SU-DHL-6 (cell line): ENCODE results near the gene HIVEP1.

Source experiments
- CTCF ChIP-seq: fragments of 200-600 bp; sonication (generic); IDR thresholded peaks from one replicate; pipeline ENCODE4 v1.5.1; 2017; ENCODE audit warnings: antibody characterized with exemption, mild to moderate bottlenecking, low read length, moderate library complexity; ENCODE audit not compliant: insufficient read depth, poor library complexity, severe bottlenecking
- EZH2phosphoT487 ChIP-seq: fragments of 200-600 bp; sonication (generic), shearing (Covaris generic); conservative IDR thresholded peaks from 2 replicates; pipeline ENCODE4 v1.6.1; 2018; ENCODE audit warnings: mild to moderate bottlenecking, antibody characterized with exemption, low read length, moderate library complexity, mixed read lengths

DNA sequence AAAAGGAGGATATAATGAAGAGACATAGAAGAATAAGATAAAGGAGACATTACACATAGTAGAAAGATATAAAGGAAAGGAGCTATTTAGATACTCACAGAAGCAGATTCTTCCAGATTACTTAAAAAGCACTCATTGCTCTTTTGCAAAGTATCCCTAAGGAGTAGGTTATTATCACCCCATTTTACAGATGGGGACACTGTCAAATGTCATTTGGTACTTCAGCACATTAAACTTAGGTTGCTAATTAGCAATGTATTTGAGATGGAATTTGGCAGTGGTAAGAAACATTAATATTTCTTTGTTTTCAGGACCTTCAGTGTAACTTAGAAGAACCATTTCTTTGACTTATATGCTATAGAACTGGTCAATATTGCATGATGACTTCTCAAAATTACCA lies 11.9 kb upstream of the HIVEP1 start:
- no peak for TF ChIP-seq EZH2phosphoT487
- no peak for TF ChIP-seq CTCF
